C1 segment of cervical spinal cord (tissue), 14 donors: ENCODE data around the gene CA7.
A peak's percentile ranks its signal among the peaks of the same experiment; 100 is the strongest.
"Not testable (repeated sequence)": the region's sequence is repeated elsewhere in the genome, so short reads cannot be mapped to it uniquely, and the experiment has no call there.

Experiments used
- DNase-seq, 14 donors: peaks; one replicate each; lab custom pipeline; 2025; lab: John Stamatoyannopoulos, UW

The CA7 gene

DNA sequence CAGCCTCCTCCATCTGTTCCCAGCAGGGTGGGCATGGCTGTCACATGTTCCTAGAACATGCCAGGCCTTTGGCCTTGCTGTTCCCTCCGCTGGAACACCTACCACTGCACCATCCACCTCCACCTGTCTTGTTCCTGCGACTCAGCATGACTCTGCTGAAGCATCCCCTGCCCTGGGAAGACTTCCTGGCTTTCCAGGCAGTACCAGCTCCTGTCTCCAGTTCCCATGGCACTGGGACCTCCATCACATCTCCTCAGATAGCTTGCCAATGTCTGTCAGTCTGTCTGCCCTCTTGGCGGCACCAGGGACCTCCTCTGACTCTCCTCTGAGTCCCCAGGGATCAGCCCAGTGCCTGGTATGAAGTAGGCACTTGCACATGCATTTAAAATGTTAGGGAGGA, 51.8 kb downstream of the CA7 start:
- peak in 1 of 14 donors; percentile 18 for DNase-seq

DNA sequence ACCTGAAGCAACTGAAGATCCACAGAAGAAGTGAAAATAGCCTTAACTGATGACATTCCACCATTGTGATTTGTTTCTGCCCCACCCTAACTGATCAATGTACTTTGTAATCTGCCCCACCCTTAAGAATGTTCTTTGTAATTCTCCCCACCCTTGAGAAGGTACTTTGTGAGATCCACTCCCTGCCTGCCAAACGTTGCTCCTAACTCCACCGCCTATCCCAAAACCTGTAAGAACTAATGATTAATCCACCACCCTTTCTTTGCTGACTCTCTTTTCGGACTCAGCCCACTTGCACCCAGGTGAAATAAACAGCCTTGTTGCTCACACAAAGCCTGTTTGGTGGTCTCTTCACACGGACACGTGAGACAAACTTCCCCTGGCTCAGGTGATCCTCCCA, 52.5 kb downstream of the CA7 start:
- DNase-seq: not testable (repeated sequence)

DNA sequence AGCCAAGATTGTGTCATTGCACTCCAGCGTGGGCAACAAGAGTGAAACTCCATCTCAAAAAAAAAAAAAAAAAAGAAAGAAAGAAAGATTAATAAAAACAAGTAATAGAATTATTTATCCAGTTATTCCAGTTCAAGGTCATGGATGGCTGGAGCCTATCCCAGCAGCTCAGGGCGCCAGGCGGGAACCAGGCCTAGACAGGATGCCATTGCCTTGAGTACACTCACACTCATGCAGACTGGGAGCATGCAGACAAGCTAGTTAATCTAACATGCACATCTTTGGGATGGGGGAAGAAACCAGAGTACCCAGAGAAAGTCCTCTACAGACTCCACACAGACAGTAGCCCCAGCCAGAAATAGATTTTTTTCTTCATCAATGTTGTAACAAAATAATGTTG, 54.0 kb downstream of the CA7 start:
- no peak for DNase-seq

DNA sequence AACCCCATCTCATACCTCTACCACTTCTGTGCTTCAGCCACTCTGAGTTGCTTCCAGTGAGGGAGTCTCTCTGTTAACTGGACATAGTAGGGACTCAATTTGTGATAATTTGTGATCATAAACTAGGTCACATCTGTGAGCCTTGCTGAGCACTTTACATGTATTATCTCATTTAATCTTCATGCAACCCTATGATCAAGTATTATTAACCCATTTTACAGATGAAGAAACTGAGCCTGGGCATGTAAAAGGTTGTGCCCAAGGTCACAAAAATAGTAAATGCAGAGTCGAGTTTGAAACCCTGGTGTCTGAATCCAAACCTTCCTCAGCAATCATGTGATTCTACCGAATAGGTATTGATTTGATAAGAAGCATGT, 54.7 kb downstream of the CA7 start:
- no peak for DNase-seq

DNA sequence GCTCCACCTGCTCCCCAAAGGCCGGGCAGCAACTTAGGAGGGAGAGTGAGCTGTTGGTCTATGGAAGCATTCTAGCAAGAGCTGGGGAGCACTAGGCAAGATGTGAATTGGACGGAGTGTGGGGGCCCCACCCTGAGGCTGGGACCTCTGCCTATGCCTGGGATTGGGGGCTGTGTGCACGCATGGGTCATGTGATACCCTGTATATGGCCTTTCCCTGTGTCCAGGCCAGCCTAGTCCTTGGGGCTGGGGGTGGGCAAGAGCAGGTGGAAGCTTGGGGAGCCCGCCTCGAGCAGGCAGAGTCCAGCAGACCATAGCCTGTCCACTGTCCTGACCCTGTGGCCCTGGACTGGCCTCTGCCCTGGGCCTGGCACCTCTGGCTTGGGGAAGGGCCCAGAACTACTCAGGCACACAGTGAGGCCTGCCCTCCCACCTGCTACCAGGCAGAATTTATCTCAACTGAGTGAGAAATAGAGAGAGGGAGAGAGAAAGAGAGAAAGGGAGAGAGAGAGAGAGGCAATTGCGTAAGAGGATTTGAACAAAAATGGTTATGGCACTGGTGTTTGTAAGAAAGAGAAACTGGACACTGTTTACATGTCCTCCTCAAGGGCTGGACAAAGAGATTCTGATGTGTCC, 55.2 kb downstream of the CA7 start:
- DNase-seq: no peak

DNA sequence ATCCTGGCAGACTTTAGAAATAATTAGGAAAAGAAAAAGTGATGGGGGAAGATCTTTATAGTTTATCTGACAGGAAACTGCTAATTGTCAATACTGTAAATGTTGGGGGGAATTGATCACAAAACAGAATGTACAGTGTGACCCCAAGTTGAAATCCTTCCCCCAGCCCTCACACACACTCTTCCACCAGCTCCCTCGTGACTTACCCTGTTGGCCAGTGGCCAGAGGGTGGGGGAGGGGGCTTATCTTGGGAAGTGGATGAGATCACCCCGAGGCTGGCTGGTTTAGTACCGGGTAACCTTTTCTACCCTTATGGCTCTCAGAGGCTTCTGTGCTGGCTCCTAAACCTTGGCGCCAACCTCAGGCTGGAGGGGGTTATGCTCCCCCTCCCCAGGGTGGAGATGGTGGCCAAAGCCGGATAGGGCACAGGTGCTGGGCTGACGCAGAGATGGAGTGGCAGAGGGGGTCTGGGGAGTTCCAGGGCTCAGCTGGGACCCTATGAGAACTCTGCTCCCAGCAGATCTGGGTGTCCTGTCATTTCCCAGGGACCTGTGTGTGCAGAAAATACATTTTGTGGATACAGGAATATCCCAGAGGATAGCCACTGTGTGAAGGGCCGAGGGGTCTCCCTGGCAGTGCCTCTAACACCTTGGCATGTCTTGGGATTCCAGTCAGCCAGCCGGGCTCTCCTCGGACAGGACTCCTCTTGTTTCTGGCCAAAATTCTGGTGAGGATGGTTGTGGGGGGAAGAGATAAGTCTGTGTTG, 55.9 kb downstream of the CA7 start:
- peak in 2 of 14 donors; percentile 22 to 38 for DNase-seq

DNA sequence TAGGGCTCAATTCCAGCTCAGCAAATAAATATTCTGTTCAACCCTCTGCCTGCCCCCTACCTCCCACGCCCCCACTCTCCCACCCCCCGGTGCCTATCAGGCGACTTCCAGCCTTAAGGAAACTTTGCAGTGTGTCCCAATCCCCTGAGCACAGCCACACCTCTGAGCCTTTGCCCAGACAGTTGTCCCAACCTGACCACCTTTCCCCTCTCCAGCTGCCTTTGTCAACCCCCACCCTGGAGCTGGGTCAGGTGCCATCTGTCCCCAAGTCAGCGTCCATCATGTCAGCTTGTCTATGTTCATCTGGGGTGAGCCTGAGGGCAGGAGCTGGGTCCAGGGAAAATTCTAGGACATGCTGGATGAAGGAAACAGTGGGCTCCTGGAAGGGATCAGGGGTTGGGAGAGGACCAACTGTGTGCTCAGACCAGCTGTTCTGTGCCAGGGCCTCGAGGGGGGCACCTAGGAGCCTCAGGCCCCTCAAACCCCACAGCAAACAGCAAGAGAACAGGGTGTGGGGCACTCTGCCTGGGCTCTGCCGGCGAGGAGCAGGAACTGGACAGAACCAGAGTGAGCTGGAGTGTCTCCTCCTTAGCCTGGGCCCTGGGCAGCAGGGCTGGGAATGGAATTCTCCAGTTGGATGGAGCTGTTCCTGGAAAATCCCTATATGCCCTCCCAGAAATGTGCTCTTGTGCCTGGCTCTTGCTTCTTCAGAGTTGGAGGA, 56.7 kb downstream of the CA7 start:
- peak in 9 of 14 donors; percentile 16 to 78 (median 33) for DNase-seq

DNA sequence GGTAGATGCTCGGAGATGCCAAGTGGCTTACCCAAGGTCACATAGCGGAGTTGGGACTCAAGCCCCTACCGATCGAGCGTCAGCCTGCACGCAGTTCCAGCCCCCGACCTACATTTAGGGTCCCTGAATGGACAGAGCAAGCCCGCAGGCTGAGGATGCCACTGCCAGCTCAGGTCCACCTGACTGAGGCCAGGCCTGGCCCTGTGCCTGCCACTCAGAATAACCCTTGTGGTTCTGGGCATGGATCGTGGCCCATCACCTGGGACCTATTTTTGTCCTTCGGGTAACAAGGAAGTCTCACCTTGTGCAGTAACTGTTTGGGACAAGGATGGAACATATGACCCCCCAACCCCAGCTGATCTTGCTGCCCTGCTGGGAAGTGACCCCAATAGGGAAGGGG, 57.4 kb downstream of the CA7 start:
- peak in 1 of 14 donors; percentile 81 for DNase-seq

DNA sequence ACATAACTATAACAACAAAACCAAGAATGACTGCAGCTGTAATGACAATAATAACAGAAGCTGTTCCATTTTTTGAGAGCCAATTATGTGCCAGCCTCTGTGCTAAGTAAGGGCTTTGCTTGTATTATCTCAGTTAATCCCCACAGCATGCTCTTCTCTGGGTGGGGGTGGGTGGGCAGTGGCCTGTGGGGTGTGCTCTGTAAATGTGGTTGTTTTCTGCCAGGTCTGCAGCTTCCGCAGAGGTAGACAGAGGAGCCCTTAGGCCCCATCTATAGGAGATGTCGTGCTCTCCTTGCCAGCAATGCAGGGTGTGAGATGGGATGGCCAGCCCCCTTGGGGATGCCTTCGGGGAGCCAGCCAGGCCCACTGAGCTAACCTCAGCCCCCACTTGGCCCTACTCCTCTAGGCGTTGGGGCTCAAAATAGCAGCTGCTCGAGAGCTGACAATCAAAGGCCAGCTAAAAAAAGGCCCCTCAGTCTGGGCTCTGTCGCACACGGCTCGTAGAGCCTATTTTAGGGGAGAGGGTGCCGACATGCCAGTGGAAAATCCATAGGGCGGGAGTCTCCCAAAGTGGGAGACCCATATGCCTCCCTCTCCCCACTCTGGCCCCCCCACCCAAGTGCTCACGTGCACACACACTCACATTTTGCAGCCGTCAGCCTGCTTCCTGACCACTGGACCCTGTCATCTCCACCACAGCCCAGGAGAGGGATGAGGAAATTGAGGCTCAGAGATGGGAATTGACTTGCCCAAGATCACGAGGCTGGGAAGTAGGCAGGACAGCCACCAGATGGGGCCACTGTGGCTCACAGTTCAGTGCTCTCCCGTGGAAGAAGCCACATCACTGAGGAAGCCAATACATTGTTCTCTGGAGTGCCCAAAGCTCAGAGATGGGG, 58.7 kb downstream of the CA7 start:
- DNase-seq: no peak
